A549 treated with AZD2906 at 1 μM for 4 hours (cell line): ENCODE results near the gene GOLGA5. TPM values are rescaled to one million over a fixed set of nuclear protein-coding genes. Genes with fewer than 3 reads are reported as not detected.

Experiments
- total RNA-seq: library from RNA; stranded (reverse); fragments of 200-300 nt; extraction: Qiagen RNA extraction; gene quantifications from 5 replicates; pipeline ENCODE4 v1.2.3, GENCODE V29; 2022

GOLGA5 gene, protein sequence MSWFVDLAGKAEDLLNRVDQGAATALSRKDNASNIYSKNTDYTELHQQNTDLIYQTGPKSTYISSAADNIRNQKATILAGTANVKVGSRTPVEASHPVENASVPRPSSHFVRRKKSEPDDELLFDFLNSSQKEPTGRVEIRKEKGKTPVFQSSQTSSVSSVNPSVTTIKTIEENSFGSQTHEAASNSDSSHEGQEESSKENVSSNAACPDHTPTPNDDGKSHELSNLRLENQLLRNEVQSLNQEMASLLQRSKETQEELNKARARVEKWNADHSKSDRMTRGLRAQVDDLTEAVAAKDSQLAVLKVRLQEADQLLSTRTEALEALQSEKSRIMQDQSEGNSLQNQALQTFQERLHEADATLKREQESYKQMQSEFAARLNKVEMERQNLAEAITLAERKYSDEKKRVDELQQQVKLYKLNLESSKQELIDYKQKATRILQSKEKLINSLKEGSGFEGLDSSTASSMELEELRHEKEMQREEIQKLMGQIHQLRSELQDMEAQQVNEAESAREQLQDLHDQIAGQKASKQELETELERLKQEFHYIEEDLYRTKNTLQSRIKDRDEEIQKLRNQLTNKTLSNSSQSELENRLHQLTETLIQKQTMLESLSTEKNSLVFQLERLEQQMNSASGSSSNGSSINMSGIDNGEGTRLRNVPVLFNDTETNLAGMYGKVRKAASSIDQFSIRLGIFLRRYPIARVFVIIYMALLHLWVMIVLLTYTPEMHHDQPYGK
- total RNA-seq, result 21.9 to 31.6 TPM (median 25.8 TPM) in 5 replicates

DNA sequence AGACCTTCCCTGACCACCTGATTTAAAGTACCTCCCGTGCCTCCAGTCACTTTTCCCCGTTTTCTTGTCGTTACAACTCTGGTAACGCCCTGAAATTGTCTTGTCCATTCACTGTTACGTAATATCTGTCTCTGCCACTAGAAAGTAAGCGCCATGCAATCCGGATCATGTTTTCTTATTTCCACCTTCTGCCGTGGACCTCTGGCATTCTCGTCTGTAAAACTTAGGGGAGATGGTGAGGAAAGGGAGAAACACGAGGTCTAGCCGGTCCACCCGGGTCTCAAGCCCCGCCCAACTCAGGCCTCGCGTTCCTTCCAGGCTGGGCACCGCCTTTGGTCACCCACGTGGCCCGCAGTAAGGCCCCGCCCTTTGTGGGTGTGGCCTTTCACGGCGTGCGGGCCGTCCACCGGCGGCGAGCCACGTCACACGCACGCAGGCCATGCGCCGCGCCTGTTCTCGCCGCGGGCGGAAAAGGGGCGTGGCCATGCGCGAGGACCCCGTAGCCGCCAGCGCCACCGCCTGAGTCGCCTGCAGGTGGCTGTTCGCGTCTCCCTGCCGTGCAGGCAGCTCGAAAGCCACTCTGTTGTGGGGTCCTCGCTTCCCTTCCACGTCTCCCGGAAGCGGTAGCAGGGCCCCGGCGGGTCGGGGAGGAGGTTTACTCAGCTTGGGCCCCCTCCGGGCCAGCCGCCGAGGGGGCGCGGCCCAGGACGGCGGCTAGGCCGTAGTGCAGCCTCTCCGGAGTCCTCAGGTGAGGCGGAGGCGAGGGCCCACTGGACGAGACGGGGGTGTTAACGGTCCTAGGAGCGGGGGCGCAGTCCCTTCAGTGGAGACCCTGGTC, at the start of gene GOLGA5:
TSS of gene GOLGA5 (plus strand) at position 597 of the 838 bp plus-strand sequence. CDS start 3,133 bp downstream, outside the sequence.

GRCh38 chr14:92748259-92749016, 45.7 kb upstream of the GOLGA5 start, which contains the start of gene LGMN:
TSS of gene LGMN (minus strand) at chr14:92748627. CDS start at chr14:92732786, 15,841 bp downstream.

Other genes with a start within 250 kb of the GOLGA5 start
- 56.4 to 61.7 TPM (median 58.4 TPM) in 5 replicates for gene LGMN, start 45.7 kb upstream of the GOLGA5 start, total RNA-seq
- gene CHGA, start 128.8 kb downstream of the GOLGA5 start, total RNA-seq, result 1.2 to 2.0 TPM (median 1.6 TPM) in 5 replicates